Kidney epithelial cell (primary cell): ENCODE data around the gene BAG3. TPM values are rescaled to one million over a fixed set of nuclear protein-coding genes. Genes with fewer than 3 reads are reported as not detected.

Source experiments
- DNase-seq: peaks from one replicate; pipeline ENCODE4 v3.0.0-alpha.2; 2010; ENCODE audit warnings: low read depth
- H3K27me3 ChIP-seq: 2 replicates; pipeline ENCODE4 v1.6.0; 2011; ENCODE audit warnings: low read length; ENCODE audit not compliant: control insufficient read depth, insufficient read depth
- H3K36me3 ChIP-seq: 2 replicates; pipeline ENCODE4 v1.5.1; 2011; ENCODE audit warnings: low read length; ENCODE audit not compliant: control insufficient read depth, insufficient read depth
- H3K4me3 ChIP-seq: 2 replicates; pipeline ENCODE4 v1.5.1; 2011; ENCODE audit warnings: low read depth, mild to moderate bottlenecking, control low read depth, low read length
- total RNA-seq: library from RNA; depleted of rRNA; stranded (reverse); fragments of >200 nt; gene quantifications from 2 replicates; pipeline ENCODE4 v1.2.3, GENCODE V29; 2015
- TF ChIP-seq, protein P1 (sequence below): IDR thresholded peaks from 2 replicates; pipeline ENCODE4 v1.5.1; 2011; ENCODE audit warnings: mild to moderate bottlenecking, moderate library complexity, low read length, control low read depth, inconsistent platforms; ENCODE audit not compliant: insufficient read depth, poor library complexity, severe bottlenecking

Gene BAG3
- total RNA-seq, 1 donor from 2014 or later = 30.3 TPM

DNA sequence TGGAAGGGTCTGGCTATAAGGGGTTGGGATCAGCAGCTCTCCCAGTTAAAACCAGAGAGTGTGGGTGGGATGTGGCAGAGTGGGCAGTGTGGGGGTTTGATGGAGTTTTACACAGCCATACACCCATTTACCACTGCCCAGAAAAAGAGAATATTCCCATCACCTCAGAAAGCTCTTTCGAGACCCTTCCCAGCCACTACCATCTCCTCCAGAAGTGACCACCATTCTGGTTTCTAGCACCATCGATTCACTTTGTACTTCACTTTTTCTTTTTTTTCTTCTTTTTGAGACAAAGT lies 15.5 kb downstream of the BAG3 start:
- peaks cover 1% of the 10 kb centered on the region for H3K36me3 ChIP-seq
- DNase-seq = no peak

DNA sequence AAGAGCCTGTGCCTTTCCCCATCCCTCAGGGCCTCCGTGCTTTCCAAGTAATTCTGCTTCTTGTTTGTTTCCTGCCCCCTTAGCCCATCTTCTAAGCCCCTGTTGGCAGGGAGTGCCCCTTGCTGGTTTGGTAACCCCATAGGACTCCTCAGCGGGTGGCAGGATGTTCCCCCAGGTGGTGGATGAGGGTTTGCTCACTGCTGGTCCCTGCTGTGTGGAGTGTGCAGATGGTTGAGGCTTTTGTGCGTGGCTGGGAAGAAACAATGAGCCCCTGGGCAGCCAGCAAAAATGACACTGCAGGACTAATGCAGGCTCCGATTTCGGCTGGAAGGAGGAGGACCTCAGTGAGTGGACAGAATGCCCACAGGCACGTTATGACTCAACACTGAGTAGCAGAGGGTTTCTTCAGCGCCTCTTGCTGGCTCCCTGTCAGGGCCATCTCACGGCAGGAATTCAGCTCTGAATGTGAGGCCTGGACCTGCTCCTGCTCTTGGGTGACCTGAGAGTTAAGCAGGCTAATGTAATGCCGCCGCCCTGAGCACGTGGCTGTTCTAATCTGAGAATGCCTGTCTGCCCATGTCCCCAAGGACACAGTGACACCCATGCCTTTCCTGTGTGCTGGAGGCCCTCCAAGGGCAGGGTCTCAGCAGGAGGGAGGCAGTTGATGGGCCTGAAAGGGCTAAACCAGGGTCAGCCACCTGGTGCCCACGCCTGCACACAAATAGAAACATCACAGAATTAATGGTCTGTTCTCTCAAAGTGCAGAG lies 16.6 kb downstream of the BAG3 start:
- Histone ChIP-seq H3K4me3 (no peak overlapping the region), H3K27me3 (no peaks in the 10 kb centered on the region), H3K36me3 (peaks cover 3% of the 10 kb centered on the region)
- peak; percentile 93 for DNase-seq
- TF ChIP-seq, protein P1, sequence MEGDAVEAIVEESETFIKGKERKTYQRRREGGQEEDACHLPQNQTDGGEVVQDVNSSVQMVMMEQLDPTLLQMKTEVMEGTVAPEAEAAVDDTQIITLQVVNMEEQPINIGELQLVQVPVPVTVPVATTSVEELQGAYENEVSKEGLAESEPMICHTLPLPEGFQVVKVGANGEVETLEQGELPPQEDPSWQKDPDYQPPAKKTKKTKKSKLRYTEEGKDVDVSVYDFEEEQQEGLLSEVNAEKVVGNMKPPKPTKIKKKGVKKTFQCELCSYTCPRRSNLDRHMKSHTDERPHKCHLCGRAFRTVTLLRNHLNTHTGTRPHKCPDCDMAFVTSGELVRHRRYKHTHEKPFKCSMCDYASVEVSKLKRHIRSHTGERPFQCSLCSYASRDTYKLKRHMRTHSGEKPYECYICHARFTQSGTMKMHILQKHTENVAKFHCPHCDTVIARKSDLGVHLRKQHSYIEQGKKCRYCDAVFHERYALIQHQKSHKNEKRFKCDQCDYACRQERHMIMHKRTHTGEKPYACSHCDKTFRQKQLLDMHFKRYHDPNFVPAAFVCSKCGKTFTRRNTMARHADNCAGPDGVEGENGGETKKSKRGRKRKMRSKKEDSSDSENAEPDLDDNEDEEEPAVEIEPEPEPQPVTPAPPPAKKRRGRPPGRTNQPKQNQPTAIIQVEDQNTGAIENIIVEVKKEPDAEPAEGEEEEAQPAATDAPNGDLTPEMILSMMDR = no peak

More for the DNA sequence above, 15.5 kb downstream of the BAG3 start:
- no peaks in the 10 kb centered on the region for H3K27me3 ChIP-seq
- no peak overlapping the region for H3K4me3 ChIP-seq
- TF ChIP-seq, protein P1 = no peak

DNA sequence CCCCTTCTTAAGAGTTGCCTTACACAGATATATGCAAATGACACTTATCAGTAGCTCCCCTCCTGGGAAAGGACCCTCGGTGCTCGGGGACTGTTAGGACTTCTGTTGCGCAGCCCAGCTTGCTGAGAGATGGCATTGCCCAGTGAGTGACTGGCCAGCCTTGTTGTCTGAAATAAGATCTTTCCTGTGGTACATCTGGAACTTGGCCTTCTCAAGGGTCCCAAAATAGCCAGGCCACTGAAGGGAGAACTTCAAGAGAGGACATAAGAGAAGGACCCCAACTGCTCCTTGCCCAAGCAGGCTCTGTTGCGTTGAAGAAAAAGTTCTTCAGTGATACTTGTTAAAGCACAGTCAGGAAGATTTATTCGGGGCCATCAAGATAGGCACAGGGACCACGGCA lies 17.3 kb downstream of the BAG3 start:
- H3K27me3 ChIP-seq = no peaks in the 10 kb centered on the region
- H3K36me3 ChIP-seq = peaks cover 4% of the 10 kb centered on the region
- H3K4me3 ChIP-seq = no peak overlapping the region
- DNase-seq = no peak
- TF ChIP-seq, protein P1 = no peak

DNA sequence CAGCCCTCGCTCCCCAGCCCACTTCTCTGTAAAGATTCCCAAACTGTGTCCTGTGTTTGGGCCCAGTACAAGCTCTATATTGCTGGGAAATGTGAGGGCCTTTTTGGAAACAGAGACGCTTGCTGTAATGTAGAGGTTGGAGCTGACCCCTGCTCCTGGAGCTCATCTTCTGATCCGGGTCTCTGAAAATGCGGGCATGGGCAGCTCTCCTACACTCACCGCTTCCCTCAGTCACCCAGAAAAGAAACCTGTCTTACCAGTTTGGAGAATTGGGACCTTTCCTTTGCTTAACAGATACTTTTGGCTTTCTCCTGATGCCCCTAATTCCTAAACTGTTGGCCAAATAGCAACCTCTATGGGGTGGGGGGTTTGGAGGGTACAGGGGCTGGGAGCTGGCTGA lies 18.2 kb downstream of the BAG3 start:
- DNase-seq = no peak
- no peaks in the 10 kb centered on the region for H3K27me3 ChIP-seq
- TF ChIP-seq, protein P1 = no peak
- no peak overlapping the region for H3K4me3 ChIP-seq
- peaks cover 4% of the 10 kb centered on the region for H3K36me3 ChIP-seq

DNA sequence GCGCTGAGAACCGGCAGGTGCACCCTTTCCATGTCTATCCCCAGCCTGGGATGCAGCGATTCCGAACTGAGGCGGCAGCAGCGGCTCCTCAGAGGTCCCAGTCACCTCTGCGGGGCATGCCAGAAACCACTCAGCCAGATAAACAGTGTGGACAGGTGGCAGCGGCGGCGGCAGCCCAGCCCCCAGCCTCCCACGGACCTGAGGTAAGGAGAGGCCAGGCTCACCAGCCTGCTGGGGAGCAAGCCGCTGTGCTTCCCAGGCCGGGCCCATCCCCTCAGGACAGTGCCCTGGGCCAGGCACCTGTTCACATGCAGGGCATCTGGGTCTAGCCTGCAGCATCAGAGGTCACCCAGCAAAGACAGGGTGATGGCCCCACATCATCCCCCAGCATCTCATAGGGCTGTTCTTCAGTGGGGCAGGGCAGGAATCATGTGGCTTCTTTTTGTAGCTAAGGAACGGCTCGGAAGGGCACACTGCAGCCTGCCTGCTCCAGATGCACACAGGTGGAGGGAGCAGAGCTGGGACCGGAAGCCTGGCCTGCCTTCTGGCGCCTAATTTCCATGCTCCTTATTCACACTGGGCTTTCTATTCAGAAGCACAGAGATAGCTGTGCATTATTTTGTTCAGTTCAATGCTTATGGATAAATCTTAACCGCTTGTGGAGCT lies 18.9 kb downstream of the BAG3 start:
- DNase-seq = no peak
- Histone ChIP-seq H3K36me3 (peaks cover 4% of the 10 kb centered on the region), H3K4me3 (no peak overlapping the region), H3K27me3 (no peaks in the 10 kb centered on the region)
- TF ChIP-seq, protein P1 = no peak

DNA sequence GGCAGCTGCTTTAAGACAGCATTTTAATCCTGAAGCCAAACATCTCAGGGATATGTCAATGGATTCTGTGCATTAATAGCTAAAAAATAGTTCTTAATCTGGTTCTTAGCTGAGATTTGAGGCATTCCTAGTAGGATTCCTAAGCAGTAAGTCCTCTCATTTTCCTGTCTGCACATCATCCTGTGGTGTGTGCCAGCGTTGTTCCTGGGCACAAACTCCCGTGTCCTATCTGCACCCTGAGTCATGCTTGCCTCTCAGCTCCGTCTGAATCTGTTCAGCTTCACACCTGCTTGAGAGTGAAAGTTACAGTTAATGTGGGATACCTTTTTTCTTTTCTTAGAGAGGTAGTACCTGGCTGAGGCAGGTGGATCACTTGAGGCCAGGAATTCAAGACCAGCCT lies 19.5 kb downstream of the BAG3 start:
- Histone ChIP-seq H3K36me3 (peaks cover 4% of the 10 kb centered on the region), H3K27me3 (no peaks in the 10 kb centered on the region), H3K4me3 (no peak overlapping the region)
- DNase-seq = peak; percentile 37
- TF ChIP-seq, protein P1 = no peak
